Muscle of arm (tissue), 12 donors: ENCODE data around the gene FAM163A. TPM values are rescaled to one million over a fixed set of nuclear protein-coding genes. Genes with fewer than 3 reads are reported as not detected.

ENCODE experiments used
- DNase-seq: peaks from one replicate; pipeline ENCODE4 v3.0.0-alpha.2; 2013
- polyA plus RNA-seq, 12 donors: library from polyadenylated mRNA; unstranded; fragments of 120-200 nt; gene quantifications; one replicate each; pipeline ENCODE4 v1.2.1, GENCODE V29; 2013; ENCODE audit not compliant: insufficient read length in 12 of 12

FAM163A gene
- polyA plus RNA-seq, 12 donors: 0.17 to 3.6 (median 0.24) TPM; not detected in 1

DNA sequence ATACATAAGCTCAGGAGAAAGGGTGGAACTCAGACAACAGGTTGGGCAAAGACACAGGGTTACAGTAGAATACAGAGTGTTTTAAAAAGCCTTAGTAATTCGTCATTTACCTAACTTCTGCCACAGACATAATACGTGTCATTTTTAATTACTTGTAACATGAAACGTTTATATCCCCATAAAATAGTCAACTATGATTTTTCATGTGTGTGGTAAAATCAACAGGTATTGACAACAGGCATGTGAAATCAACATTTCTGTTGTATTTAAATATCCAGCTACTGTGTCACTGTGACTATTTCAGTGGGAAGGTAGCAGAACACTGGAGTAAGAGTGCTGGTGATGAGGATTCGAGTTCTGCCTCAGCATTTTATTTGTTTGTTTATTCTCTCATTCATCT is 5.7 kb downstream of the FAM163A start:
- DNase-seq: no peak

- no peak for DNase-seq
These were observed 7.5 kb downstream of the FAM163A start for GRCh38 chr1:179750630-179751029.

DNA sequence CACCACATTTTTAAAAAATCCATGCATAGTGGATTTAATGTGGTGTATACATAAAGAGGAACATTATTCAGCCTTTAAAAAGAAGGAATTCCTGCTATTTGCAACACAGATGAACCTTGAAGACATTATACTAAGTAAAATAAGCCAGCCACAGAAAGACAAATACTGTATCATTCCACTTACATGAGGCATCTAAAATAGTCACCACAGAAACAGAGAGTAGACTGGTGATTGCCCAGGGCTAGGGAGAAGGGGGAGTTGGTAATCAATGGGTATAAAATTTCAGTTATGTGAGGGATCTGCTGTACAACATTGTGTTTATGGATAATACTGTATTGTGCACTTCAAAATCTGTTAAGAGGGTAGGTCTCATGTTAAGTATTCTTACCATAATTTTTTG is 10.0 kb downstream of the FAM163A start:
- DNase-seq: no peak

- no peak for DNase-seq
These were observed 11.0 kb downstream of the FAM163A start for GRCh38 chr1:179754041-179754624.

GRCh38 chr1:179757933-179758332 is 14.8 kb downstream of the FAM163A start:
- peak; percentile 43 for DNase-seq

- no peak for DNase-seq
These were observed 17.4 kb downstream of the FAM163A start for GRCh38 chr1:179760521-179760920.

GRCh38 chr1:179761296-179761695 is 18.2 kb downstream of the FAM163A start:
- no peak for DNase-seq

DNA sequence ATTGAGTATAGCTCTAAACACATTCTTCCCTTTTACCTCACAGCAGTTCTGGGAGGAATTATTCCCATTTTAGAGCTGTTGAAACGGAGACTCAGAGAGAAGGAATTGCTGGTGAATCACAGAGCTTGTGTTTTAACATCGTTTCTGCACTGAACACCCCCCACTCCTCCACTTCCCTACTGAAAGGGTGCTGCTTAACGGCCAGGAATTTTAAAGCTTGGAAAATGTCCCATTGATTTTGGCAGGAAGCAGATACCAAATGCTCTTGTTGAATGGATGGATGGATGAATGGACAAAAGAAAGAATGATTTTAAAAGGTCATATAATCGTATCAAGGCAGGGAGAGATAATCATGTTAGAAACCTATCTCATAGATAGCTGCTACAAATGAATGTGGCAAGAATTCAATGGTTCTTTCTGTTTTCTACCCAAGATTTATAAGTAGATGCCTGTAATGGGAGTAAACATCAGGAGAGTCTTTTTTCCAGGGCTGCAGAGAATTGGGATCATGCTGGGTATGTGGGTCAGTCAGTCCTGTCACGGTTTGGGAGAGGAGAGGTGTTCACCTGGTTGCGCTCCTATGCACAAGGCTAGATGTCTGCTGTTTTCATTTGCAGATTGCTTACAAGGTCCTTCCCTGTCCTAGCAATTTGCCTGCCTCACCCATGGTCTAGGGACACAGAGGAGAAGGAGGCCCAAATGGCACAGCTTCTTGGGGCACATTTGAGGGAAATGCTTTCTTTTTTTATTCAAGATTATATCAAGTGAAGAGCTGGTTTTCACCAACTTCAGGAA is 19.0 kb downstream of the FAM163A start:
- DNase-seq: no peak

DNA sequence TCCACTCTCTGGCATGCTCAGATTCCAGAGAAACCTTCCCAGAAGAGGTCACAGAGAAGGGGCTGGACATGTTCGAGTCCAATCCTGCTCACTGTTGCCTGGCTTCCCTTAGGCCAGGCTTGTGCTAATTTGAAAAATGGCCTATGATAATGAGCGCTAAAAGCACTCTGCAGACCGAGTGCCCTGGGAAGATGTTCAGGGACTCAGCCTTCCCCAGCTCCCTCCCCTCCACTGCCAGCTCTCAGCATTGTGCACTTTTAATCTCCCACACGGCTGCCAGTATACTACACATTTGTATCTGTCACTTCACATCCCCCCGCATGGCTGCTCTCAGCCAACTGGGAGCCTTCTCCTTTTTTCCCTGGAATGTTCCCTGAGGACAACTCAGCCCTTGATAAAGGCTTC is 24.1 kb downstream of the FAM163A start:
- no peak for DNase-seq

DNA sequence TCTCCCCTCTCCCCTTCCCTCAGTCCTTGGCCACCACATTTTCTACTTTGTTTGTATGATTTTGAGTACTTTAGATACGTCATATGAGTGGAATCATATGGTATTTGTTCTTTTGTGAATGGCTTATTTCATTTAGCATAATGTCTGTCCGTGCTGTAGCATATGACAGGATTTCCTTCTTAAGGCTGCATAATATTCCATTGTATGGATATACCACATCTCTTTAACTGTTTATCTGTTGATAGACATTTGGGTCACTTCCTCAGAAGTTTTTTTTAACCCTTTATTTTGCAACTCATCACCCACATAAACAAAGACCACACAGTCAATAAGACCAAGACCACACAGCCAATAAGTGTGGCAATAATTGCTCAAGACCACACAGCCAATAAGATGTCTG is 24.9 kb downstream of the FAM163A start:
- no peak for DNase-seq

- no peak for DNase-seq
These were observed 27.9 kb downstream of the FAM163A start for GRCh38 chr1:179770887-179771502.

DNA sequence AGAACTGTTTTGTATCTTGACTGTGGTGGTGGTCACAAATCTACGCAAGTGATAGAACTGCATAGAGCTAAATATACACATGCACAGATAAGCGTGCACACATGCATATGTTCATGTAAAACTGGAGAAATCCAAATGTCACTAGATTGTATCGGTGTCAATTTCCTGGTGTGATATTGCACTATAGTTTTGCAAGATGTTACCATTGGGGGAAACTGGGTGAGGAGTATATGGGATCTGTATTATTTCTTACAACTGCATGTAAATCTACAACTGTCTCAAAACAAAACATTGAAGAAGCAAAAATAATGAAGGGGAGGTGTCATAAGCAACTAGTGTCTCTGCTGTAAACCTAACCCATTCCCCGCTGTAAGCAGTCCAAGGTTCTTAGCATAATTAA is 30.2 kb downstream of the FAM163A start:
- DNase-seq: no peak

GRCh38 chr1:179774000-179774399 is 30.9 kb downstream of the FAM163A start:
- DNase-seq: no peak

GRCh38 chr1:179774566-179774965 is 31.5 kb downstream of the FAM163A start:
- DNase-seq: no peak

GRCh38 chr1:179775009-179775408 is 31.9 kb downstream of the FAM163A start:
- DNase-seq: no peak

DNA sequence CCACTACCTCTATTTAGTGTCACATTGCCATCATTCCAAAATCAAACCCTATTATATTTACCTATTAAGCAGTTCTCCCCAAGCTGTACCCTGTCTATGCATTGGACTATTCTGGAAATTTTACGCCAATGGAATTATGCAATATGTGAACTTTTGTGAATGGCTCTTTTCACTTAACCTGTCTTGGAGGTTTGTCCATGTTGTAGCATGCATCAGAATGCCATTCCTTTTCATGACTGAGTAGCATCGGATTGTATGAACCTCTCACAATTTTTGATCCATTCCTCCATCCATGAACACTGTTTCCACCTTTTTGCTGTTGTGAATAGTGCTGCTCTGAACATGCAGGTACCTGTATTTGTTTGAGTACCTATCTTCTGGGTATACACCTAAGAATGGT is 33.7 kb downstream of the FAM163A start:
- DNase-seq: no peak

DNA sequence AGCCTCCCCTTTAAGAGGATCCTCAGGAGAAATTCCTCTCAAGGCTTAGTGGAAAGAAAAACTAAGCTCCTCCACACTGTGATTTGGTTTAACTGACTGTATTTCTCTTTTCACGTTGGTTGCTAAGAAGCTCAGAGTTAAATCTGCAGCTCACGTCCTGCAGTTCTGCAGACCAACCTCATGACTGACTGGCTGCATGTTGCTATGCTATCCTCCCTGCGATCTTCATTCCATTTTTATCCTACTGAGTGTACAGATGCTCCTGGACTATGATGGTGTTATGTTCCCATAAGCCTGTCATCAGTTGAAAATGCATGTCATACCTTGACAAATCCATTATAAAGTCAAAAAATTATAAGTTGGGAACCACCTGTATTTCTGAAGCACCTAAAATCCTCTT is 34.6 kb downstream of the FAM163A start:
- no peak for DNase-seq

- DNase-seq: no peak
These were observed 36.7 kb downstream of the FAM163A start for GRCh38 chr1:179779645-179780272.

GRCh38 chr1:179781962-179782361 is 38.9 kb downstream of the FAM163A start:
- DNase-seq: no peak

DNA sequence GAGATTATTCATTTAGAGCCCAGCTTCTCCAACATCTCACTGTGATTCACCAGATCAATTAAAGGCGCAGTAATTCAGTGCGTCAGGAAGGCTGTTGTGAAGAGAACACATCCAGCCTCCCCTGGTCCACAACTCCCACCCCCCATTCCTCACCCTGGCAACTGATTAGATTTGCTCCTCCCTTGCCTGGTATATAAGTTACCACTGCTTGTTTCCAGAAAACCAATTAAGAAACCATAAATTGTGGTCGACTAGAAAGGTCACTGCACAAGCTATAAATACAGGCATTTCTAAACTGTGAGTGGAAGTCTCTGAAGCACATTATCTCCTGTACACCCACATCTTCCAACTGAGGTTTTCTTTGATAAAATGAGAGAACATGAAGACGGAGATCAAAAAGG is 41.9 kb downstream of the FAM163A start:
- no peak for DNase-seq

DNA sequence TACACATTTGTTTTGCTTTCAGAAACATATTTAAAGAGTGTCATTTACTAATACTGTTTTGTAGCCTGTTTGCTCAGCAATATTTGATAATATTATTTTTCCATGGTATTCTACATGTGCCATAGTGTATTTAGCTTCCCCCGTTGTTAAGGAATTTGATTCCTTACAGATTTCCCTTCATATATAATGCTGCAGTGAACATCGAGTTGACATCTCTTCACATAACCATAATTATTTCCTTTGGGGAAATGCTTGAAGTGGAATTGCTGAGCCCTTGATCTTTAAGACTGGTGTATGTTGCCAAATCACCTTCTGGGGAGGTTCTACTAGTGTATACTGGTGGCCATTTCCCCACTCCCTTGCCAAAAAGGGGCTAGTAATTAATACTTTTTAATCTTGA is 42.6 kb downstream of the FAM163A start:
- no peak for DNase-seq

DNA sequence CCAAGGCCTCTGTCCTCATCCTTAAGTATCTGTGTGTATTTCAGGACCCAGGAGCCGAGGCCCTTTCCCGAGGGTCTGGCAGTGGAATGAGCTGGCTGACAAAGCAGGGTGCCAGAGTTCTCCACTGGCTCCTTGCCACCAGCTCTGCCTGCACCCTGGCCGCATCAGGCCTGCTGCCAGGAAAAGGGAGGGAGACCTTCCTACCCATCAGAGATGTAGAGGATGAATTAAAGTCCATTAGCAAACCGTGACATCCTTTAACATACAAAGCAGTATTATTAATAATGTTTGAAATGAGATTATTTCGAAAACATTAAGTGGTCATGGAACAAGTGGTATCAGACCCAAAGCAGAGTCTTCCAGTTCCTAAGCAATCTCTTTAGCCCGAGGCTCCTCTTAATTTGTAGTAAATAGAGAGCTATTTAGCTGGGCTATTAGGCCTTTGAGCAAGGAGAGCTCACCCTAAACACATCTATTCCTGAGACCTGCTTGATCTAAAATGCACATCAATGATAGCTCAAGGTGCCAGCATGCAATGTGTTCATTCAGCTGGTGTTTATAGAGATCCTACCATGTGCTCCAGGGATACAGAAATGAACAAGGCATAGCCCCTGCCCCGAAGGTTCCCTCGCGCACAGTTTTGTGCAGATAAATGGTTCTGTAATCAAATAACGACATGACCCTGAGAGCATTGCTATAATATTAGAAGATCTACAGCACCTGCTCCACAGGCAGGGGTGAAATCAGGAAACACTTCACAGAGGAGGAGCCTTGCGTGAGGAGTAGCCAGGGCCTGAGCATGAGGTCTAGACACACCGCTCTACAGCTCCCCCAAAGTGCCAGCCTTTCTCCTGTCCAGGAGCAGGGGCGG is 44.0 kb downstream of the FAM163A start:
- DNase-seq: no peak
